Right lobe of liver (tissue), 4 donors: ENCODE results near the gene MPP2.

Experiments
- POLR2A ChIP-seq: fragments of 450-650 bp; IDR thresholded peaks from one replicate; pipeline ENCODE4 v1.6.1; 2017; ENCODE audit warnings: antibody characterized with exemption, mild to moderate bottlenecking
- TF ChIP-seq, protein P1 (sequence below), 4 donors: fragments of 200-600 bp in 3 of 4; fragments of 450-650 bp in 1 of 4; IDR thresholded peaks; one replicate each; pipeline versions ENCODE4 v1.5.1 to v1.8.0; 2016 to 2022; ENCODE audit warnings: antibody characterized with exemption in 4 of 4, mild to moderate bottlenecking in 2 of 4
- donor health status: DM: no; HTN: no; CAD: no.
- donor health status: DM: no; HTN: no; CAD: no.
- donor health status: DM: no; HTN: yes; CAD: no.

- TF ChIP-seq, protein P1, sequence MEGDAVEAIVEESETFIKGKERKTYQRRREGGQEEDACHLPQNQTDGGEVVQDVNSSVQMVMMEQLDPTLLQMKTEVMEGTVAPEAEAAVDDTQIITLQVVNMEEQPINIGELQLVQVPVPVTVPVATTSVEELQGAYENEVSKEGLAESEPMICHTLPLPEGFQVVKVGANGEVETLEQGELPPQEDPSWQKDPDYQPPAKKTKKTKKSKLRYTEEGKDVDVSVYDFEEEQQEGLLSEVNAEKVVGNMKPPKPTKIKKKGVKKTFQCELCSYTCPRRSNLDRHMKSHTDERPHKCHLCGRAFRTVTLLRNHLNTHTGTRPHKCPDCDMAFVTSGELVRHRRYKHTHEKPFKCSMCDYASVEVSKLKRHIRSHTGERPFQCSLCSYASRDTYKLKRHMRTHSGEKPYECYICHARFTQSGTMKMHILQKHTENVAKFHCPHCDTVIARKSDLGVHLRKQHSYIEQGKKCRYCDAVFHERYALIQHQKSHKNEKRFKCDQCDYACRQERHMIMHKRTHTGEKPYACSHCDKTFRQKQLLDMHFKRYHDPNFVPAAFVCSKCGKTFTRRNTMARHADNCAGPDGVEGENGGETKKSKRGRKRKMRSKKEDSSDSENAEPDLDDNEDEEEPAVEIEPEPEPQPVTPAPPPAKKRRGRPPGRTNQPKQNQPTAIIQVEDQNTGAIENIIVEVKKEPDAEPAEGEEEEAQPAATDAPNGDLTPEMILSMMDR (IDR thresholded peaks at IDR 0.05), result no peak
- no peak for TF ChIP-seq POLR2A
Measured at GRCh38 chr17:43905400-43905984, 1.8 kb downstream of the MPP2 start.
